ENCODE data around the gene VWA2. TPM values are rescaled to one million over a fixed set of nuclear protein-coding genes. Genes with fewer than 3 reads are reported as not detected.
"Not testable (repeated sequence)": the region's sequence is repeated elsewhere in the genome, so short reads cannot be mapped to it uniquely, and the experiment has no call there.

The VWA2 gene
- total and polyA plus RNA-seq, 4 donors, result 1.6 to 18.3 (median 8.4) TPM

DNA sequence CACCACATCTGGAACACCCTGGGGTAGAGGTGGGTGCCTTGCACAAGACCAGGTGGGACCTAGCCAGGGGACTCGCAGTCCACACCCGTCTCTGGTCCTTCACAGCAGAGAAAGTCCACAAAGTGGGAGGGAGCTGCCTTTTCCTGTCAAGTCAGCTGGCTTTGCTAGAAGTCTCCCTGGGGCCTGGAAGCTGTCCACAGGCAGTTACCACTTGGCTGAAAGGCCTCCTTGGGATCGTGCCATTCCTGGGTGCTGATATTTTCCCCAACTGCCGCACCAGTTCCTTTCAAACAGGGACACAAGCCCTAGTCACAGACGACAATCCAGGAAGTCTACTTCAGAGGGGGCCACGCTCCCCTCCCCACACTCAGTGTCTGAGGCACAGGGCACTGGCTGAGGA is 89.8 kb downstream of the VWA2 start:
- TF ChIP-seq, protein P1, sequence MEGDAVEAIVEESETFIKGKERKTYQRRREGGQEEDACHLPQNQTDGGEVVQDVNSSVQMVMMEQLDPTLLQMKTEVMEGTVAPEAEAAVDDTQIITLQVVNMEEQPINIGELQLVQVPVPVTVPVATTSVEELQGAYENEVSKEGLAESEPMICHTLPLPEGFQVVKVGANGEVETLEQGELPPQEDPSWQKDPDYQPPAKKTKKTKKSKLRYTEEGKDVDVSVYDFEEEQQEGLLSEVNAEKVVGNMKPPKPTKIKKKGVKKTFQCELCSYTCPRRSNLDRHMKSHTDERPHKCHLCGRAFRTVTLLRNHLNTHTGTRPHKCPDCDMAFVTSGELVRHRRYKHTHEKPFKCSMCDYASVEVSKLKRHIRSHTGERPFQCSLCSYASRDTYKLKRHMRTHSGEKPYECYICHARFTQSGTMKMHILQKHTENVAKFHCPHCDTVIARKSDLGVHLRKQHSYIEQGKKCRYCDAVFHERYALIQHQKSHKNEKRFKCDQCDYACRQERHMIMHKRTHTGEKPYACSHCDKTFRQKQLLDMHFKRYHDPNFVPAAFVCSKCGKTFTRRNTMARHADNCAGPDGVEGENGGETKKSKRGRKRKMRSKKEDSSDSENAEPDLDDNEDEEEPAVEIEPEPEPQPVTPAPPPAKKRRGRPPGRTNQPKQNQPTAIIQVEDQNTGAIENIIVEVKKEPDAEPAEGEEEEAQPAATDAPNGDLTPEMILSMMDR (IDR thresholded peaks at IDR 0.05; ENCODE audit: control extremely low read depth, extremely low read depth), result no peak
- Histone ChIP-seq H3K27me3 (ENCODE audit: control insufficient read depth in 3 of 3, insufficient read depth in 3 of 3, low read length in 2 of 3) (no peaks in the 10 kb centered on the region), H3K9ac (ENCODE audit: insufficient read depth in 1 of 2, low read length in 2 of 2) (peak overlapping the region in 1 of 2 donors; percentile 5), H3K9me3 (ENCODE audit: control insufficient read depth in 4 of 4, insufficient read depth in 3 of 4, low read length in 3 of 4) (no peaks in the 10 kb centered on the region), H3K27ac (ENCODE audit: low read depth in 1 of 2, low read length in 1 of 2) (no peak overlapping the region), H3K36me3 (ENCODE audit: control insufficient read depth in 4 of 4, insufficient read depth in 4 of 4, low read length in 4 of 4) (no peaks in the 10 kb centered on the region), H3K4me1 (ENCODE audit: control insufficient read depth in 5 of 5, insufficient read depth in 5 of 5, low read length in 5 of 5) (peaks cover 0 to 32% (median 8%) of the 10 kb centered on the region in 5 donors), H3K4me3 (no peak overlapping the region)
- DNase-seq (peak; percentile 34 to 55 (median 50)), ATAC-seq (ENCODE audit: insufficient read depth, low FRiP score) (no peak)
- WGBS, 2 donors, result 79 to 82% methylated on average over 6 of the region's 6 CpGs

GRCh38 chr10:114329634-114330365 is 90.7 kb downstream of the VWA2 start:
- peak in 1 of 3 donors; percentile 32 for DNase-seq
- TF ChIP-seq, protein P1 (IDR thresholded peaks at IDR 0.05; ENCODE audit: control extremely low read depth, extremely low read depth), result no peak
- no peak overlapping the region for H3K27ac ChIP-seq (ENCODE audit: low read depth in 1 of 2, low read length in 1 of 2)

GRCh38 chr10:114332301-114333192 is 93.5 kb downstream of the VWA2 start:
- H3K9me3 ChIP-seq (ENCODE audit: control insufficient read depth in 4 of 4, insufficient read depth in 3 of 4, low read length in 3 of 4), result no peaks in the 10 kb centered on the region
- ATAC-seq (ENCODE audit: insufficient read depth, low FRiP score) (no peak), DNase-seq (peak; percentile 58 to 75 (median 62))
- no peak overlapping the region for H3K9ac ChIP-seq (ENCODE audit: insufficient read depth in 1 of 2, low read length in 2 of 2)
- H3K36me3 ChIP-seq (ENCODE audit: control insufficient read depth in 4 of 4, insufficient read depth in 4 of 4, low read length in 4 of 4), result peaks cover 0 to 5% (median 0%) of the 10 kb centered on the region in 4 donors
- no peak overlapping the region for H3K4me3 ChIP-seq
- H3K27ac ChIP-seq (ENCODE audit: low read depth in 1 of 2, low read length in 1 of 2), result peak overlapping the region in 1 of 2 donors; percentile 9
- H3K4me1 ChIP-seq (ENCODE audit: control insufficient read depth in 5 of 5, insufficient read depth in 5 of 5, low read length in 5 of 5), result peaks cover 0 to 40% (median 8%) of the 10 kb centered on the region in 5 donors
- H3K27me3 ChIP-seq (ENCODE audit: control insufficient read depth in 3 of 3, insufficient read depth in 3 of 3, low read length in 2 of 3), result no peaks in the 10 kb centered on the region
- TF ChIP-seq, protein P1 (IDR thresholded peaks at IDR 0.05; ENCODE audit: control extremely low read depth, extremely low read depth), result no peak
- WGBS, 2 donors, result 44 to 57% methylated on average over 14 of the region's 14 CpGs

More at GRCh38 chr10:114329634-114330365, 90.7 kb downstream of the VWA2 start:
- ATAC-seq (ENCODE audit: insufficient read depth, low FRiP score), result no peak
- WGBS, 2 donors, result 57 to 66% methylated on average over 10 of the region's 10 CpGs
- H3K4me1 ChIP-seq (ENCODE audit: control insufficient read depth in 5 of 5, insufficient read depth in 5 of 5, low read length in 5 of 5), result peaks cover 0 to 40% (median 8%) of the 10 kb centered on the region in 5 donors
- H3K4me3 ChIP-seq, result no peak overlapping the region
- H3K27me3 ChIP-seq (ENCODE audit: control insufficient read depth in 3 of 3, insufficient read depth in 3 of 3, low read length in 2 of 3), result no peaks in the 10 kb centered on the region
- no peak overlapping the region for H3K9ac ChIP-seq (ENCODE audit: insufficient read depth in 1 of 2, low read length in 2 of 2)
- no peaks in the 10 kb centered on the region for H3K9me3 ChIP-seq (ENCODE audit: control insufficient read depth in 4 of 4, insufficient read depth in 3 of 4, low read length in 3 of 4)
- H3K36me3 ChIP-seq (ENCODE audit: control insufficient read depth in 4 of 4, insufficient read depth in 4 of 4, low read length in 4 of 4), result no peaks in the 10 kb centered on the region

DNA sequence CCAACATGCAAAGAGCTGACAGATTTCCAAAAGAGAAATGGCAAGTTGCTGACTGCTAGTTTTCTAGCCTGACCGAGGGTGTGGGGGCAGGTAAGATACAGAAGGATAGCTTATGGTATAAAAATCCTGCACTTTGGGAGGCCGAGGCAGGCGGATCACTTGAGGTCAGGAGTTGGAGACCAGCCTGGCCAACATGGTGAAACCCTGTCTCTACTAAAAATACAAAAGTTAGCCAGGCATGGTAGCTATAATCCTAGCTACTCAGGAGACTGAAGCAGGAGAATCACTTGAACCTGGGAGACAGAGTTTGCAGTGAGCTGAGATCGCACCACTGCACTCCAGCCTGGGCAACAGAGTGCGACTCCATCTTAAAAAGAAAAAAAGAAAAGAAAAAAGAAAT is 94.4 kb downstream of the VWA2 start:
- DNase-seq; H3K9me3 ChIP-seq (ENCODE audit: control insufficient read depth in 4 of 4, insufficient read depth in 3 of 4, low read length in 3 of 4); ATAC-seq (ENCODE audit: insufficient read depth, low FRiP score); H3K9ac ChIP-seq (ENCODE audit: insufficient read depth in 1 of 2, low read length in 2 of 2); H3K27ac ChIP-seq (ENCODE audit: low read depth in 1 of 2, low read length in 1 of 2); H3K36me3 ChIP-seq (ENCODE audit: control insufficient read depth in 4 of 4, insufficient read depth in 4 of 4, low read length in 4 of 4); H3K27me3 ChIP-seq (ENCODE audit: control insufficient read depth in 3 of 3, insufficient read depth in 3 of 3, low read length in 2 of 3); H3K4me3 ChIP-seq: not testable (repeated sequence)
- WGBS, 2 donors, result 88 to 90% methylated on average over 5 of the region's 5 CpGs
- peaks cover 0 to 40% (median 8%) of the 10 kb centered on the region in 5 donors for H3K4me1 ChIP-seq (ENCODE audit: control insufficient read depth in 5 of 5, insufficient read depth in 5 of 5, low read length in 5 of 5)
